ENCODE data around the gene KIF1A.

The KIF1A gene

DNA sequence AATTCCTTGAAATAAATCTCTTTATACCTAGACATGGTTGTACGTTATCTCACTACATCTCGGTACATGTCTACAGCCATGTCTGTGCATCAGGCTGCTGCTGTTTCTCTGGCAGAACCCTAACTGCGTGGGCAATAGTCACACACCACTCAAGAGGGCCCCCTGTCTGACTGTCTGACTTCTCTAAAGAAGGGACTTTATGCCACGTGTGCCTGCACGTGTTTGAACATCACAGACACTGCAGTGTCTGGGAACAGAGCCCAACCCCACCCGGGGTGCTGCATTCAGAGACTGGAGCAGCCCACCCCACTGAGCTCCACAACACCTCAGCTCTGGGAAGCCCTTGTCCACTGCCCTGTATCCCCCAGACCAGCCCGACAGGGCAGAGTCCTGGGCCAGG, 55.0 kb downstream of the KIF1A start:
- no peak for DNase-seq (ENCODE audit: low read depth)
- no peak overlapping the region for H3K4me3 ChIP-seq (ENCODE audit: low read length)
- TF ChIP-seq, protein P1, sequence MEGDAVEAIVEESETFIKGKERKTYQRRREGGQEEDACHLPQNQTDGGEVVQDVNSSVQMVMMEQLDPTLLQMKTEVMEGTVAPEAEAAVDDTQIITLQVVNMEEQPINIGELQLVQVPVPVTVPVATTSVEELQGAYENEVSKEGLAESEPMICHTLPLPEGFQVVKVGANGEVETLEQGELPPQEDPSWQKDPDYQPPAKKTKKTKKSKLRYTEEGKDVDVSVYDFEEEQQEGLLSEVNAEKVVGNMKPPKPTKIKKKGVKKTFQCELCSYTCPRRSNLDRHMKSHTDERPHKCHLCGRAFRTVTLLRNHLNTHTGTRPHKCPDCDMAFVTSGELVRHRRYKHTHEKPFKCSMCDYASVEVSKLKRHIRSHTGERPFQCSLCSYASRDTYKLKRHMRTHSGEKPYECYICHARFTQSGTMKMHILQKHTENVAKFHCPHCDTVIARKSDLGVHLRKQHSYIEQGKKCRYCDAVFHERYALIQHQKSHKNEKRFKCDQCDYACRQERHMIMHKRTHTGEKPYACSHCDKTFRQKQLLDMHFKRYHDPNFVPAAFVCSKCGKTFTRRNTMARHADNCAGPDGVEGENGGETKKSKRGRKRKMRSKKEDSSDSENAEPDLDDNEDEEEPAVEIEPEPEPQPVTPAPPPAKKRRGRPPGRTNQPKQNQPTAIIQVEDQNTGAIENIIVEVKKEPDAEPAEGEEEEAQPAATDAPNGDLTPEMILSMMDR (conservative IDR thresholded peaks at IDR 0.05; ENCODE audit: low read depth, low read length): no peak

DNA sequence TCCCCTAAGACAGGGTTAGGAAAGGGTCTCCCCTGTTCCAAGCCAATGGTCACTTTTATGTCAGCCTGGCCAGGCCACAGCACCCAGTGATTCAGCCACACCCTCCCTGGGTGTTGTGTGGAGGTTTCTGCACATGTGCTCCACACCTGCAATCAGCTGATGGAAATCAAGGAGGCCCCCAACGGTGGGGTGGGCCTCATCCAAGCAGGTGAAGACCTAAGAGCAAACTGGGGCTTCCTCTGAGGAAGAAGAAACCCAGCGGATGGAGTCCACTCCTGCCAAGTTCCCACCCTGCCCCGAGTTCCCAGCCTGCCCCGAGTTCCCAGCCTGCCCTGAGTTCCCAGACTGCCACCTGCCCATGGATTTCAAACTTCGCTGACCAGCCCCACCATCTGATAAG, 55.4 kb downstream of the KIF1A start:
- no peak overlapping the region for H3K4me3 ChIP-seq (ENCODE audit: low read length)
- TF ChIP-seq, protein P1 (conservative IDR thresholded peaks at IDR 0.05; ENCODE audit: low read depth, low read length): no peak
- DNase-seq (ENCODE audit: low read depth): no peak

DNA sequence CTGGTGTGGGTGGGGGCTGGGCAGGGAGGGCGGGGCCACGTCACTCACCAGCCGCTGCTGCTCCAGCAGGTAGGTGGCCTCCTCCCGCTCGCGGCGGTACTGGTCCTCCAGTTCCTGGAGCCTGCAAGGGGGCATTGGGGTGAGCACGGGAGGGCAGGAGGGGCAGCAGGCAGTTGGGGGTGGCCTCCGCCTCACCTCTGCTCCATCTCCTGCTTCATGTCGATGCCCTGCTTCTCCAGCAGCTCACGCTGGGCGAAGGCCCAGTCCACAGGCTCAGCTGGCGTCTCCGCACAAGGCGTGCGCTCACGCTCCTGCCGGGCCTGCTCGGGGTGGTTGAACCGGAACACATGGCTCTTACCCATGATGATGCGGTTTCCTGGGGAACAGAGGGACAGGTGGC, 57.0 kb downstream of the KIF1A start:
- H3K4me3 ChIP-seq (ENCODE audit: low read length): no peak overlapping the region
- TF ChIP-seq, protein P1 (conservative IDR thresholded peaks at IDR 0.05; ENCODE audit: low read depth, low read length): no peak

DNA sequence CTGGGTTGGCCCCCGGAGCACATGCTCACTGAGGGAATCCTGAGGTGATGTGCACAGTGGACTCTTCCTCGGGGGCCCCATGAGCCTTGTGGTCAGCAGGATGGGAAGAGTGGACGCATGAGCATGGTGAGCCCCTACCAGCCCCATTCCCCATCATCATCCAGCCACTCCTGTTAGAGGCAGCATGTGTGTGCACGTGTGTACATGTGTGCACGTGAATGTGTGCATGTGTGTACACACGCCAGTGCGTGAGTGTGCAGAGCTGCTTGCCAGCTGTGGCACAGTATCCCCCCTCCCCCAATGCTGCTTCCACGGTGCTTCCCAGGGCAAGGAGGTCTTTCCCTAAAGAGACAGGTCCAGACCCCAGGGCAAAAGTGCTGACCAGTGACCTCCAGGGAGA, 57.8 kb downstream of the KIF1A start:
- no peak for DNase-seq (ENCODE audit: low read depth)
- no peak overlapping the region for H3K4me3 ChIP-seq (ENCODE audit: low read length)
- TF ChIP-seq, protein P1 (conservative IDR thresholded peaks at IDR 0.05; ENCODE audit: low read depth, low read length): no peak

More for the DNA sequence above, 57.0 kb downstream of the KIF1A start:
- no peak for DNase-seq (ENCODE audit: low read depth)

DNA sequence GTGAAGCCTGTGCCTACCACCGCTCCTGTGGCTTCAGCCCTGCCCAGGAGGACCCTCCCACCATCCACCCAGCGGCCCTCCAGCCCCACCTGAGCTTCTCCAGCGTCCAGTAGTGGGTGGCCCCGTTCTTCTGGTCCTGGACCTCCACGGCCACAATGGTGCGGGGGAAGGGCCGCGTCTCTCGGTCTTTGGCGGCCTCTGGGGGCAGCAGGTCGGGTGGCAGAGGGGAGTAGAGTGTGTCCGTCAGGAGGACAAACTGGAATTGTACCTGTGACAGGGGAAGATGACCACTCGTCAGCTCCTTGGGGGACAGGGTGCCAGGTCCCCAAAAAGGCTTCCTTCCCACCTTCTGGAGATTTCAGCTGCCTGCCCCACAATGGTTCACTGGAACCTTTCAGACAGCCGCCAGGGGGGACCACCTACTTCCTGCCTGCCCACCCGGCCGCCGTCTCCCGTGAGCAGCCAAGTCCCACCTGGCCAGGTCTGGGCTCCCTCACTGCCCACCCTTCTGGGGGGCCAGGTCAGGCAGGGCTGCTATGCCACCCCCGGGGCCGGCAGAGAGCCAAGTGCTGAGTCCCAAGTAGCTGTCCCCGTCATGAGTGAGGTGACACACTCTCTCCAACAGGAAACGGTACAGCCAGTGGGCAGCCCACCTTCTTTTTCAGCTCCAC, 59.3 kb downstream of the KIF1A start:
- DNase-seq (ENCODE audit: low read depth): no peak
- TF ChIP-seq, protein P1 (conservative IDR thresholded peaks at IDR 0.05; ENCODE audit: low read depth, low read length): no peak
- no peak overlapping the region for H3K4me3 ChIP-seq (ENCODE audit: low read length)

DNA sequence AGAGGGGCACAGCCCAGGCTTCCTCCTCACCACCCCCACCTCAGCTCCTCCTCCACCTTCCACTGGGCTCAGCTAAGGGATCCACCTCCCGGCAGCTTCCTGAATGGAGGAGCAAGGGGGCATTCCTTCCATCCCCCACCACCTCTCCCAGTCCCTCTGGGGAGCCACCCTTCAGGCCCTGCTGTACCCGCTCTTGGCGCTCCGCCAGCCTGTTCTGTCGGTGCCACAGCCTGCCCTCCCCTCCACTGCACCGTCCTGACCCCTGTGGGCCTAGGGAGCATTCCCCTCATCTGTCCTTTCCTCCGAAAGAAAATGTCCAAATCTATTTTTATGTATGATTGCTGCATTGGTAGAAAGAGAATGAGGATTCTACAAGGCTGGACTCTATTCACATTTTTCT, 59.9 kb downstream of the KIF1A start:
- TF ChIP-seq, protein P1 (conservative IDR thresholded peaks at IDR 0.05; ENCODE audit: low read depth, low read length): no peak
- H3K4me3 ChIP-seq (ENCODE audit: low read length): no peak overlapping the region
- no peak for DNase-seq (ENCODE audit: low read depth)

DNA sequence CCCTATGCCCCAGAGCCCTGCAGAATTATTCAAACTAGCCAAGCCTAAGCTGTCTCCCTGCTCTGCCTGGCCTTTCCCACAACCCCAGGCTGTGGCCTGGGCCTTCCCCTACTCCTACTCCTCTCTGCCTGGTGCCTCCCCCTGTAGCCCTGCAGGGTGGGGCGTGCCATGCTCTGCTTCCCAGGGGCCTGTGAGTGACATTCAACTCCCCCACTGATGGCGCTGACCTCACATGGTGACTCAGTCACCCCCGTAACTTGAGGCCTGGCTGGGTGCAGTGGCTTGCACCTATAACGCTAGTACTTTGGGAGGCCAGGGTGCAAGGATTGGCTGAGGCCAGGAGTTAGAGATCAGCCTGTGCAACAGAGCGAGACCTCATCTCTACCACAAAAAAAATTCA, 60.6 kb downstream of the KIF1A start:
- TF ChIP-seq, protein P1 (conservative IDR thresholded peaks at IDR 0.05; ENCODE audit: low read depth, low read length): no peak
- no peak overlapping the region for H3K4me3 ChIP-seq (ENCODE audit: low read length)
- no peak for DNase-seq (ENCODE audit: low read depth)
